ENCODE measurements around the gene TXNRD3. TPM values are rescaled to one million over a fixed set of nuclear protein-coding genes. Genes with fewer than 3 reads are reported as not detected.

TXNRD3 gene
- total RNA-seq, 2 donors from 2014 or later, result 1.9 to 2.9 TPM

DNA sequence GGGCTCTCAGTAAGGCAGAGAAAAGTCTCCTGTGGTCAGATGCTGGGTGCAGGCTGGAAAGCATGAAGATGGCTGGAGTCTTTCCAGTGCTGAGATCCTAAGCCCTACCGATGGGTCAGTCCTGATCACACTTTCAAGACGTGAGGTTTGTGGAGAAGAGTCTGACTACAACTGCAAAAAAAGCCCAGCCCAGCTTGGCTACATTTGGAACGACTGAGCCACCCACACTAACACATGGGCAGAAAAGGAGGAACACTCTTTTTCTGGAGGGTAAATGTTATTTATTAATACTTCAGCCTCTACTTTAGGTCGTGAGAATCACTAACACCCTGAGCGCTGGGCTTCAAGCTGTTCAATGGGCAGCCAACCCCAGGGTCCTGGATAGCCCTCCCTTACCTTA lies 74.2 kb downstream of the TXNRD3 start:
- Mint-ChIP-seq H3K27me3 (ENCODE audit: low read depth) (peaks cover 9% of the 10 kb centered on the region), H3K4me1 (ENCODE audit: low read depth) (no peaks in the 10 kb centered on the region), H3K27ac (no peak overlapping the region), H3K4me3 (no peak overlapping the region), H3K9me3 (no peaks in the 10 kb centered on the region), H3K36me3 (ENCODE audit: insufficient read depth in 2 of 2) (no peaks in the 10 kb centered on the region)
- DNase-seq (no peak), ATAC-seq (replicated peaks in 1 of 2) (no peak)

- Mint-ChIP-seq H3K27me3 (ENCODE audit: low read depth) (peaks cover 9% of the 10 kb centered on the region), H3K36me3 (ENCODE audit: insufficient read depth in 2 of 2) (no peaks in the 10 kb centered on the region), H3K4me3 (no peak overlapping the region), H3K4me1 (ENCODE audit: low read depth) (no peaks in the 10 kb centered on the region), H3K9me3 (no peaks in the 10 kb centered on the region), H3K27ac (no peak overlapping the region)
- ATAC-seq (replicated peaks in 1 of 2) (no peak), DNase-seq (no peak)
Observed at GRCh38 chr3:126578702-126579101, 76.2 kb downstream of the TXNRD3 start.

DNA sequence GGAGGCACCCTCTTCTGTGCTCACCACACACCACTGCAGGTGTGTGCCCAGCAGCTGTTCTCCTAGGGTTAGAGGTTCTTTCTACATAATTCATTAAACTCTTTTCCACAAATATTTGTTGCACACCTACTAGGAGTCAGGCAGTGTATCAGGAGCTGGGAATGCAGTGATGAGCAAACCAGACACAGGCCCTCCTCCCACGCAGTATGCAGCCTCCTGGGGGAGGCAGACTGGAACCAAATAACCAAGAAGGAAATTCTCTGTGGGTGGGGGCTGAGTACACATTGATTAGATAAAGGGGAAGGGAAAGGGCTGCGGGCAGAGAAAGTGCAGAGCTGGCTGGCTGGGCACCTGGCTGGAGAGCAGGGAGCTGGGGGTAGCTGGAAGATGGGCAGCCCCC lies 77.7 kb downstream of the TXNRD3 start:
- no peak for ATAC-seq (replicated peaks in 1 of 2)
- no peak for DNase-seq
- no peaks in the 10 kb centered on the region for H3K36me3 Mint-ChIP-seq (ENCODE audit: insufficient read depth in 2 of 2)
- H3K4me3 Mint-ChIP-seq, result no peak overlapping the region
- no peak overlapping the region for H3K27ac Mint-ChIP-seq
- no peaks in the 10 kb centered on the region for H3K4me1 Mint-ChIP-seq (ENCODE audit: low read depth)
- H3K27me3 Mint-ChIP-seq (ENCODE audit: low read depth), result peaks cover 13% of the 10 kb centered on the region
- no peaks in the 10 kb centered on the region for H3K9me3 Mint-ChIP-seq

DNA sequence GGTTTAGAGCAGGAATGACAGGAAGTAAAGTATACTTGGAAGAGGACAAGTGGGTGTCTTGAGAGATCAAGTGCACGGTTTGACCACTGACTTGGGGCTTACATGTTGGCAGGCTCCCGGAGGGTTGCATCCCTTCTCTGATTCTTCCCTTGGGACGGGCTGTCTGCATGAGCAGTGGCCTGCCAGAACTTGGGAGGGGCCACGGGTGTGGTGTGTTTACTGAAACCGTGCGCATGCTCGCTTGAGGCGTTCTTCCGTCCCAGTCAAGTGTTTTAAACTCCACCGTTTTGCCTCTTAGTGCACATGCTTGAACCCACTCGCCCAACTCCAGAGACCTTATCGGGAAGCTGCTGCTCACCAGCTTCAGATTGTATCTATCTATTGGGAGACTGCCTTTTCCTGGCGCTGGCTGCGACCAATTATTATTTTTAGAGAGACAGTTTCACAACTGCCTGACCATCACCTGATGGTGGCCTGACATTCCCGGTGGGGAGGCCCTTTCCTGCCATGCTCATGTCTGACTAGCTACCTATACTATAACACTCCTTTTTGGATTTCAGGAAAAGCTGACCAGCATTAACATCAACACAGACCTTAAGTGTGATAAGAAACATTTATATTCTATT lies 81.3 kb downstream of the TXNRD3 start:
- Mint-ChIP-seq H3K27me3 (ENCODE audit: low read depth) (peaks cover 6% of the 10 kb centered on the region), H3K4me1 (ENCODE audit: low read depth) (no peaks in the 10 kb centered on the region), H3K27ac (no peak overlapping the region), H3K36me3 (ENCODE audit: insufficient read depth in 2 of 2) (no peaks in the 10 kb centered on the region), H3K4me3 (no peak overlapping the region), H3K9me3 (no peaks in the 10 kb centered on the region)
- no peak for DNase-seq
- no peak for ATAC-seq (replicated peaks in 1 of 2)

DNA sequence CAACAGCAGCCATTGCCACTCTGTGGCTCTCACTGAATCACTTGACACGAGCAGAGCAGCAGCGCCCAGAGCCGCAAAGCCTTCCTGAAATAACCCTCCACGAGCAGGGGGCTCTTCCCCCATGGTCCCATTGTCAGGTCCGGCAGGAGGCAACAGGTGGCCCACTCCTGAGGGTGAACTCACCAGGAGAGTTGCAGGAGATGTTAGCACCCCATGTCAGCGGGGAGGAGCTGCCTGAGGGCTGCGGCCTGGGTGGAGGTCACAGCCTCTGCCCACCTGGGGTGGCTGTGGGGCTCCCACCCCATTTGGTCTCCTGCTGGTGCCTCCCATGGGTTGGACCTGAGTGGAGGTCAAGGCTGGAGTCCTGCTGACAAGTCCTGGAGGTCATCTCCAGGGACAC lies 83.8 kb downstream of the TXNRD3 start:
- Mint-ChIP-seq H3K27ac (no peak overlapping the region), H3K4me1 (ENCODE audit: low read depth) (no peaks in the 10 kb centered on the region), H3K27me3 (ENCODE audit: low read depth) (peaks cover 6% of the 10 kb centered on the region), H3K36me3 (ENCODE audit: insufficient read depth in 2 of 2) (no peaks in the 10 kb centered on the region), H3K4me3 (no peak overlapping the region), H3K9me3 (no peaks in the 10 kb centered on the region)
- ATAC-seq (replicated peaks in 1 of 2) (no peak), DNase-seq (no peak)

DNA sequence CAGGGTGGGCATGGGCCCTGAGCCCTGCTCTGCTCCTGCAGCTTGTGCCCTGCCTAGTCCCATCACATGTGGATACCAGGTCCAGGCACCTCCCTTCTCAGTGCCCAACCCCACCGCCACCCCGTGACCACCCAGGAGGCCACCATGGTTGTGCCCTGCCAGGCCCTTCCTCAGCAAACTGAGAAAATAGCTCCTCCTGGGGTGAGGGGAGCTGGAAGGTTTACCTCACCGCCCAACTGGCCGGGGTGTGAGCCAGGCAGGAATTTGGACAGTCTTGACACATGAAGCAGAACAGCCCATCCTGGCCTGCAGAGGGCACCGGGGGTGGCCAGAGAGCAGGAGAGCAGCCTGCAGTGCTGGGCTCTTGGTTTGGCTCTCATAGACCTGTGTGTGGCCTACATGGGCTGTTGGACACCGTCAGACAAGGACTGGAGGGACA lies 84.8 kb downstream of the TXNRD3 start:
- peaks cover 6% of the 10 kb centered on the region for H3K27me3 Mint-ChIP-seq (ENCODE audit: low read depth)
- no peaks in the 10 kb centered on the region for H3K4me1 Mint-ChIP-seq (ENCODE audit: low read depth)
- H3K27ac Mint-ChIP-seq, result no peak overlapping the region
- H3K9me3 Mint-ChIP-seq, result no peaks in the 10 kb centered on the region
- ATAC-seq (replicated peaks in 1 of 2) (no peak), DNase-seq (no peak)
- no peak overlapping the region for H3K4me3 Mint-ChIP-seq
- H3K36me3 Mint-ChIP-seq (ENCODE audit: insufficient read depth in 2 of 2), result no peaks in the 10 kb centered on the region

DNA sequence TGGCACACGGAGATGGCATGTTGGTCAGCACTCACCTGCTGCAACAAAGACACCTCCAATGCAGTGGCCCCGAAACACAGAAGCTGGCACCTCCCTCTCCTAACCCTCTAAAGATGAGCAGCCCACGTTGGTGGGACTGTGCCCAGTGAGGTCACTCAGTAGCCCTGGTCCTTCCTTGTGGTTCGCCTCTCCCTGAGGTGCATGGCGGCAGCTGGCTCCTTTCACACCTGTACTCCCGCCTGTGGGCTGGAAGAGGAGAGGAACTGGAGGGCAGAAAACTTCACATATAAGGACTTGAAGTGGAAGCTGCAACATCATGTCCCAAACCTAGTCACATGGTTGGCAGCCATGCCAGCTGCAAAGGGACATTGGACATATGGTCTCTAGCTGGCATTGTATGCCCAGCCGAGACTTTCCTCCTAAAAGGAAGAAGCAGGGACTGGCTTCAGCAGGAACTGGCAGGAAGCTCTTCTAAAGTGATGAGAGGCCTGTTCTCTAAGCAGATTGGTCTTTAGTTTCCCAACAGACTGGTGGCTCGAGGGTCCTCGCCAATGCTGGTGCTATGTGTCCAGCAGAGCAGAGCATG lies 85.4 kb downstream of the TXNRD3 start:
- ATAC-seq (replicated peaks in 1 of 2) (no peak), DNase-seq (no peak)
- peaks cover 6% of the 10 kb centered on the region for H3K27me3 Mint-ChIP-seq (ENCODE audit: low read depth)
- H3K36me3 Mint-ChIP-seq (ENCODE audit: insufficient read depth in 2 of 2), result no peaks in the 10 kb centered on the region
- H3K27ac Mint-ChIP-seq, result no peak overlapping the region
- H3K4me3 Mint-ChIP-seq, result no peak overlapping the region
- H3K4me1 Mint-ChIP-seq (ENCODE audit: low read depth), result no peaks in the 10 kb centered on the region
- no peaks in the 10 kb centered on the region for H3K9me3 Mint-ChIP-seq

DNA sequence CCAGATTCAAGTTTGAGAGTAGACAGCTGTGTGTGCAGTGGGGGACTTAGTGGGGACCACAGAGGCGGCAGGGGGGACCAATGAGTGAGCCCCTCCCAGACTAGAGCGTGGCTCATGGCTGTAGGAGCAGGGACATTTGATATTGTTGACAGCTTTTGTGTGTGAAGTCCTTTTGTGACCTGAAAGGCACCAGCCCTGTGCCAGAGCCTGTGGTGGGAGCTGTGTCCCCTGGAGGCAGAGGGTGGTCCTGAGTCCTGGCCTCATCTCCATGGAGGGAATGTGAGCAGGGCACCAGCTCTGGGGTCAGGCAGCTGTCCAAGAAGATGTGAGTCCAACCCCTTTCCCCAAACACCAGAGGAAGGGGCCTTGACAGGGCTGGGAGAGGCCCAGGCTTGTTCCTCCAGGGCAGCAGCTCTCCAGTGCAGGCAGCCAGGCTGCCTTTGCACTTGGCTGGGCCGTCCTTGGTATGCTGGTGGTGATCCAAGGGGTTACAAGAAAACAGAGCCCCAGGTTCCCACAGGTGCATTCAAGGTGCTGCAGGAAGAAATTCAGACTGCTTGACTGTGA lies 86.1 kb downstream of the TXNRD3 start:
- Mint-ChIP-seq H3K27me3 (ENCODE audit: low read depth) (peaks cover 6% of the 10 kb centered on the region), H3K36me3 (ENCODE audit: insufficient read depth in 2 of 2) (no peaks in the 10 kb centered on the region), H3K4me3 (no peak overlapping the region), H3K27ac (no peak overlapping the region), H3K9me3 (no peaks in the 10 kb centered on the region), H3K4me1 (ENCODE audit: low read depth) (no peaks in the 10 kb centered on the region)
- ATAC-seq (replicated peaks in 1 of 2), result no peak
- no peak for DNase-seq

DNA sequence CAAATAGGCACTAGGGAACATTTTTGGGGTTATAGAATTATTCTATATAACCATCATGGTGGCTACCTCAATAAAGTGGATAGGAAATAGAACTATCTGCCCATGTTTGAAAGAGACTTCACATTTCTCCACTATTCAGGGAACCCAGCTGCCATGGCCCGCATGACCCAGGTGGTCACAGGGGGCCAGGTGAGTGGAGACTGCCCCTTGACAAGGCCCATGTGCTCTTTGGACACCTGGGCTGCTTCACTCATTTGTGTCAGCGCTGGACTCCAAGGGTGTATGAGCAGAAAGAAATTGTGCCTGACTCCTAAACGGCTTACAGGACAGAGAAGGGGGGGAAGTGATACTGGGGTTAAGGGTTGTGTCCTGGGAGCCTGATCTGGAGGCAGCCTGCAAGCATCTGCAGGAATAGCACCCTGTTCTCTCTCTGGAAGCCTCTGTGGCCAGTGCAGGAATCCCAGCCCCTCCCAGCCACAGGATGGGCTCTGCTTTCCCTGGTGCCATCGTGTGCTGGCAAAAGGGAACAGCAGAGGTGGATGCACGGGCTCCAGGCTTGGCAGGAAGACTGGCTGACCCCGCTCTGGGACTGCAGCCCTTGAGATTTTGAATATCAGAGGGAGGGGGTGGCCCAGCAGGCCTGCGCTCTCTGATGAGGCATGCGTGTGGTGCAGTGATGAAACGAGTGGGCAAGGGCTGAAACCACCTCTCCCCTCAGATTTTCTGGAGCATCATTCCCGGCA lies 87.1 kb downstream of the TXNRD3 start:
- Mint-ChIP-seq H3K27me3 (ENCODE audit: low read depth) (peaks cover 9% of the 10 kb centered on the region), H3K4me3 (no peak overlapping the region)

GRCh38 chr3:126562737-126563276 lies 92.1 kb downstream of the TXNRD3 start:
- Mint-ChIP-seq H3K9me3 (peaks cover 1 to 5% of the 10 kb centered on the region in 2 donors), H3K4me1 (ENCODE audit: low read depth) (no peaks in the 10 kb centered on the region), H3K36me3 (ENCODE audit: insufficient read depth in 2 of 2) (peaks cover 1 to 6% of the 10 kb centered on the region in 2 donors), H3K4me3 (no peak overlapping the region), H3K27me3 (ENCODE audit: low read depth) (peaks cover 6% of the 10 kb centered on the region), H3K27ac (no peak overlapping the region)
- no peak for ATAC-seq (replicated peaks in 1 of 2)
- DNase-seq, result no peak

More for the DNA sequence above, 87.1 kb downstream of the TXNRD3 start:
- no peak for DNase-seq
- no peak overlapping the region for H3K27ac Mint-ChIP-seq
- no peak for ATAC-seq (replicated peaks in 1 of 2)
- peaks cover 0 to under 1% of the 10 kb centered on the region in 2 donors for H3K9me3 Mint-ChIP-seq
- H3K4me1 Mint-ChIP-seq (ENCODE audit: low read depth), result no peaks in the 10 kb centered on the region
- H3K36me3 Mint-ChIP-seq (ENCODE audit: insufficient read depth in 2 of 2), result peaks cover 0 to 4% of the 10 kb centered on the region in 2 donors

GRCh38 chr3:126558336-126559071 lies 96.4 kb downstream of the TXNRD3 start, which contains the start of gene C3orf22:
C3orf22 (minus strand) TSS chr3:126558932; CDS start chr3:126553390, 5,542 bp downstream.
- ATAC-seq (replicated peaks in 1 of 2) (no peak), DNase-seq (no peak)
- H3K27ac Mint-ChIP-seq, result no peak within 1 kb of the TSS
- H3K4me1 Mint-ChIP-seq (ENCODE audit: low read depth), result no peaks in the 10 kb centered on the region
- peaks cover 1 to 6% of the 10 kb centered on the region in 2 donors for H3K36me3 Mint-ChIP-seq (ENCODE audit: insufficient read depth in 2 of 2)
- H3K27me3 Mint-ChIP-seq (ENCODE audit: low read depth), result peaks cover 6% of the 10 kb centered on the region
- H3K4me3 Mint-ChIP-seq, result no peak within 1 kb of the TSS
- H3K9me3 Mint-ChIP-seq, result peaks cover 1 to 5% of the 10 kb centered on the region in 2 donors

GRCh38 chr3:126557761-126558160 lies 97.2 kb downstream of the TXNRD3 start:
- DNase-seq (no peak), ATAC-seq (replicated peaks in 1 of 2) (no peak)
- Mint-ChIP-seq H3K27me3 (ENCODE audit: low read depth) (peaks cover 2% of the 10 kb centered on the region), H3K4me3 (no peak overlapping the region), H3K4me1 (ENCODE audit: low read depth) (no peaks in the 10 kb centered on the region), H3K27ac (no peak overlapping the region), H3K36me3 (ENCODE audit: insufficient read depth in 2 of 2) (peaks cover under 1 to 1% of the 10 kb centered on the region in 2 donors), H3K9me3 (peaks cover 1 to 3% of the 10 kb centered on the region in 2 donors)

Data from activated T-cell treated with anti-CD3 and anti-CD28 coated beads, Interleukin-2, amount 50 U/mL, for 72 hours (primary cell).